Nasal cavity respiratory epithelium epithelial cell of viscerocranial mucosa (primary cell): ENCODE results near the gene IL1B. TPM values are rescaled to one million over a fixed set of nuclear protein-coding genes. Genes with fewer than 3 reads are reported as not detected.

Source experiments
- total RNA-seq: library from RNA; depleted of rRNA; stranded (reverse); fragments of >200 nt; gene quantifications from 2 replicates; pipeline ENCODE4 v1.2.3, GENCODE V29; 2014

IL1B gene
- 176 and 257 TPM in 2 replicates for total RNA-seq

DNA sequence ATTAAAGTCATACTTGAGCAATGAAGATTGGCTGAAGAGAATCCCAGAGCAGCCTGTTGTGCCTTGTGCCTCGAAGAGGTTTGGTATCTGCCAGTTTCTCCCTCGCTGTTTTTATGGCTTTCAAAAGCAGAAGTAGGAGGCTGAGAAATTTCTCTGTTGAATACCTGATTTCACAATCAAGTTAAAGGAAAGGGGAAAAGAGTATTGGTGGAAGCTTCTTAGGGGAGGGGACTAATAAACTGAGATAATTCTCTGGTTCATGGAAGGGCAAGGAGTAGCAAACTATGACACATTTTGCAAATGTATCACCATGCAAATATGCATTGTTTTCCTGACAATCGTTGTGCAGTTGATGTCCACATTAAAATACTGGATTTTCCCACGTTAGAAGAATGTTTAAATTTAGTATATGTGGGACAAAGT lies at the start of gene IL1B:
Gene IL1B (minus strand): TSS at position 85 of the 423 bp plus-strand sequence. CDS start 550 bp downstream, outside the sequence.

DNA sequence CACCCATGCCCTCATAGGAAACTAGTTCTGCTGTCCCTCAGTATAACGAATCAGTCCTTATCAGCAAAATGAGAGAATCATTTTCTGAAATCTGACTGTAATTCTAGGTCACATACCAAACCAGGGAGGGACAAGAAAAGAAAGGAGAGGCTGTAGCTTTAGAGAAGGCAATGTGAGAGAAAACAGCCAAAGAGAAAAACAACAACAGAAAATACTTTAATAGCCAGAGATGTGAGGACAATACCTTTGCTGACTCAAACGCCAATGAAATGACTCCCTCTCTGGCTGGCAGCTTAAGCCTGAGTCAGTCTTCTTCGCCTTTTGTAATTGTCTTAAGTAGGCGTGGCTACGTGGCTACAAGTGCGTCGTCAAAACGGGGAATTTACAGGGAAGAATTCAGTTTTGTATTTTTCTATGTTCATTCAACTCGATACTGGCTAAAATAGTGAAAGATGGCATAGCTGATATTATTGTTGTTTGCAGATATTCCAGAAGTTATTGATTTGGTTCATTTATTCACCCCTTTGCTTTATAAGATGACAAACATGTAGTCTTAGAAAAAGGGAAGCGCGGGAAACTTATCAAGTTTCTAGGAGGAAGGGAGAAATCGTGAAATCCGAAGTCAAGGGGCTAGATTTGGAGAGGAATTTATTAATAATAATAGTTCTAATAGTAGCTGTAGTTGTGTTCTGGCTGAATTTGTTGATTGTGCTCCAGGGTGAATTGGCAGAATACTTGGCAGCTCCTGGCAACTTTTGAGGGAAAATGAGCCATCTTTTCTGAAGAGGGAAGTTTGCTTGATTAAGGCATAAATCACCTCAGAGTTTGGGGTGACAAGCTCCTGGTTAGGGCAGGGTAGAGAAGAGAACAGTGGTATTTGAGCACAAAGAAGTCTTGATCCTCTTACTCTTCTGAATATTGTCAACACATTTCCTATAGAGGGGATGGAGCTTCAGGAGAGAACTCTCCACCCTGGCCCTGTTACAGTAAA lies 52.1 kb downstream of the IL1B start, which contains the start of gene IL1A:
Gene IL1A (minus strand): TSS at position 295 of the 991 bp plus-strand sequence. CDS start 723 bp downstream, outside the sequence.

Other genes with a start within 250 kb of the IL1B start
- 105 and 112 TPM in 2 replicates for gene SLC20A1, start 190.8 kb downstream of the IL1B start, total RNA-seq
- 0.07 TPM in 1 of 2 replicates, not detected in the other for gene NT5DC4, start 115.8 kb downstream of the IL1B start, total RNA-seq
- gene CKAP2L, start 72.2 kb downstream of the IL1B start, total RNA-seq = 0.07 and 0.34 TPM in 2 replicates
- 387 and 393 TPM in 2 replicates for gene IL1A, start 52.3 kb downstream of the IL1B start, total RNA-seq
- not detected in 2 replicates for gene IL37, start 74.4 kb upstream of the IL1B start, total RNA-seq
- gene IL36G, start 141.2 kb upstream of the IL1B start, total RNA-seq = 1.7 and 2.6 TPM in 2 replicates
- 1.0 and 1.2 TPM in 2 replicates for gene IL36A, start 168.7 kb upstream of the IL1B start, total RNA-seq
- gene IL36B, start 216.1 kb upstream of the IL1B start, total RNA-seq = under 0.01 TPM in 1 of 2 replicates, not detected in the other
- gene IL36RN, start 222.4 kb upstream of the IL1B start, total RNA-seq = 2.0 and 5.1 TPM in 2 replicates
- 0.34 TPM in 1 of 2 replicates, not detected in the other for gene IL1F10, start 231.2 kb upstream of the IL1B start, total RNA-seq